Suppressor macrophage (primary cell): Measurements from ENCODE around the gene SRCIN1.
"Not testable (repeated sequence)": the region's sequence is repeated elsewhere in the genome, so short reads cannot be mapped to it uniquely, and the experiment has no call there.

Experiments
- DNase-seq, 4 experiments: peaks; one replicate each; pipeline ENCODE4 v3.0.0-alpha.2; 2020 to 2022

SRCIN1 gene

GRCh38 chr17:38482039-38482699 is 123.6 kb downstream of the SRCIN1 start:
- DNase-seq = not testable (repeated sequence)
